Measurements from ENCODE around the gene EIF1AD.

EIF1AD gene

DNA sequence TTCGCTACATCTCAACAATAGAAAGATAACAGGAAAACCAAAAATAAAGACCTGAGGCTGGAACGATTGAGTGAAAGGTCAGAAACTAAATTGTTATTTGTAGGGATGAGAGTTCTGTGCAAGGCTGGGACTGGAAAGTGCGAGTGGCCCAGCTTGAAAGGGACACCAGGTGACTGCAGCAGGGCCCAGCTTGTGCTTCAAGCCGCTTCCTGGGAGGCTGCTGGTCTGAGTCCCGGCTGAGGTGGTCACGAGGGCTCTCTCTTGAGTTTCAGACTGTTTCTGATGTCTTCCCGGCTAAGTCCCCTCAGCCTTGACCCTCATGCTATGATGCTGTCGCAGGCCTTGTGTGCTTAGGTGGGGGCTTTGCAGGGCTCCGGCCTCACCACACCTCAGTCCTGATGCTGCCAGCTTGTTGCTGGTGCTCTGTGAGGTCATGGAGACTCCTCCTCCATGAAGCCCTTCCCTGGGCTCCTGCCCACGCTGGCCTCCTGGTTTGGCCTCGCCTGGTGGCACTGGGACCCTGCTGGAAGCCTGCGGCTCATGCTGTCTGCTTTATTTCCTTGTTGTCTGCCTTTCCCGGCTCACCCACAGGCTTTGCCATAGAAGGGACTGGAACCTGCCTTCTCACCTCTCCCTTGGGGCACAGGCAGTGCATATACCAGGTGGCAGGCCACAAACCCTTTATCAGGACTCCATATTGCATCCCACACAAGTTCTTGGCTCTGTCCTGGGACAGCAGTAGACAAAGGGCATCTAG is 4.4 kb upstream of the EIF1AD start:
- Histone ChIP-seq H4K20me1 (peaks cover 11% of the 10 kb centered on the region), H3K4me2 (peak overlapping the region; percentile 61; the same call in 1 of the 2 replicates), H3K9me3 (no peaks in the 10 kb centered on the region), H3K27ac (peak overlapping the region; percentile 46; the same call in 1 of the 2 replicates), H3K36me3 (peaks cover 33% of the 10 kb centered on the region), H3K4me3 (no peak overlapping the region), H3K9ac (0 out of 2 replicates have a peak overlapping the region, but pooled peaks have one; percentile 36), H3K27me3 (peaks cover 7% of the 10 kb centered on the region), H3K4me1 (peaks cover 45% of the 10 kb centered on the region)
- TF ChIP-seq Cebpa-rat (IDR thresholded peaks at IDR 0.05), result no peak

DNA sequence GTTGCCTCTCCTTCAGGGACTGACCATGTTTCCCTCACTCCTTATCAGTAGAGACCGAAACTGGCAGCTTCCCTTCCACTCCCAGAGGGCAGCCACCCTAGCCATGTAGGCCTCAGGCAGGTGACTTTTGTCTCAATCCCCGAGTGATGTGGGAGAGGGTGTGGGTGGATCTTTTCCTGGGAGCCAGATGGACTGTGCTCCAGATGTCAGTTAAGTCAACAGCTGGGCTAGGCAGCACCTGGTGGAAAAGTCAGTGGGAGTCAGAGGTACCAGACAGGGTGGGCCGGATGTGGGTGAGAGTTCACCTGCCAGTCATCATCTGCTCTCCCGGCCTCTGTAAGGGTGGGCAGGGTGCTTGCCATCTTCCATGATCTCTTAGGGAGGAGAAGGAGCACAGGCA is 2.2 kb upstream of the EIF1AD start:
- Histone ChIP-seq H4K20me1 (peaks cover 24% of the 10 kb centered on the region), H3K36me3 (peaks cover 46% of the 10 kb centered on the region), H3K27me3 (no peaks in the 10 kb centered on the region), H3K27ac (no peak overlapping the region), H3K9ac (no peak overlapping the region), H3K9me3 (no peaks in the 10 kb centered on the region), H3K4me2 (no peak overlapping the region), H3K4me3 (no peak overlapping the region), H3K4me1 (peaks cover 59% of the 10 kb centered on the region)
- no peak for TF ChIP-seq Cebpa-rat (IDR thresholded peaks at IDR 0.05)

DNA sequence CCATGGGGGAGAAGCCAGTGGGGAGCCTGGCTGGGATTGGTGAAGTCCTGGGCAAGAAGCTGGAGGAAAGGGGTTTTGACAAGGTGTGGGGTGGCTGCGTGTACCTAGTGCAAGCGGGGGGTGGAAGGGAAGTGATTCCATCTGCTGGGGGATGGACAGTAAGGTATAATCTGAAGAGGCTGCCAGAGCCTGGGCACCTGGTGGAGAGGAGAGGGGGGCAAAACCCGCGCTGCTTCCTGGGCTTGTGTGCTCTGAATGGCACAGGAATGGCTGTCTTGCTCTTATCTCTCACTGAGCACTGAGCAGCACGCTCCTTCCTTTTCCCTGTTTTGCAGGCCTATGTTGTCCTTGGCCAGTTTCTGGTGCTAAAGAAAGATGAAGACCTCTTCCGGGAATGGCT is 1.3 kb upstream of the EIF1AD start:
- no peak for TF ChIP-seq Cebpa-rat (IDR thresholded peaks at IDR 0.05)
- H3K27ac ChIP-seq, result peak overlapping the region; percentile 91
- peaks cover 33% of the 10 kb centered on the region for H4K20me1 ChIP-seq
- H3K4me1 ChIP-seq, result peaks cover 50% of the 10 kb centered on the region
- no peaks in the 10 kb centered on the region for H3K9me3 ChIP-seq
- H3K36me3 ChIP-seq, result peaks cover 55% of the 10 kb centered on the region
- H3K4me3 ChIP-seq, result peak overlapping the region; percentile 78
- no peaks in the 10 kb centered on the region for H3K27me3 ChIP-seq
- peak overlapping the region; percentile 86 for H3K4me2 ChIP-seq
- H3K9ac ChIP-seq, result peak overlapping the region; percentile 84

DNA sequence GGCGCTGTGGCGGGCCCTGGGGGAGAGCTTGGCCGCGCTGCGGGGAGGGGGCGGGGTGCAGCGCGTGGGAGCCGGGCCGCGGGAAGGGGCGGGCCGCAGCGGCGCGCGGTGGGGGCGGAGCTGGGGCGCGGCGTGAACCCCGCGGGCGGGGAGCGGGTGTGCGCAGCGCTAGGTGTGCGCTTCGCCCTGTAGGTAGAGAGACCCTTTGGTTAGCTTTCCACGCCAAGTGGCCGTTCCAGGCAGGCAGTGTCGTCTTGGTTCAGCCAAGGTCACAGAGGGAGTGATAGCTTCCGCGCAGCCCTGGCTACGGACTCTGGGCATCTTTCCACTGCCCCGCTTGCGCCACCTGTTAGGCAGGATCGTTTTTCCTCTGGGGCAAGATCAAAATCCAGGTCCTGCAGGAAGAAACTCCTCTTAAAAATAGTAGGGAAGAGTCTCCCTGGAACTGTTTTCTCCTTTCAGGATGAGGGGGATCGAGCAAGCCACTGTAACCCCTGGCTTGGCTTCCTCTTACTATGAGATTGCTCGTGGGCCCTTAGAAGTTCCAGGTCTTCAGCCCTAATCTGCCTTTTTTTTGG is 780 bp upstream of the EIF1AD start:
- H3K9me3 ChIP-seq, result no peaks in the 10 kb centered on the region
- peak overlapping the region; percentile 84 for H3K9ac ChIP-seq
- no peak for TF ChIP-seq Cebpa-rat (IDR thresholded peaks at IDR 0.05)
- no peaks in the 10 kb centered on the region for H3K27me3 ChIP-seq
- H3K4me3 ChIP-seq, result peak overlapping the region; percentile 78
- H4K20me1 ChIP-seq, result peaks cover 33% of the 10 kb centered on the region
- peaks cover 44% of the 10 kb centered on the region for H3K4me1 ChIP-seq
- H3K27ac ChIP-seq, result peak overlapping the region; percentile 91
- peak overlapping the region; percentile 86 for H3K4me2 ChIP-seq
- H3K36me3 ChIP-seq, result peaks cover 61% of the 10 kb centered on the region

DNA sequence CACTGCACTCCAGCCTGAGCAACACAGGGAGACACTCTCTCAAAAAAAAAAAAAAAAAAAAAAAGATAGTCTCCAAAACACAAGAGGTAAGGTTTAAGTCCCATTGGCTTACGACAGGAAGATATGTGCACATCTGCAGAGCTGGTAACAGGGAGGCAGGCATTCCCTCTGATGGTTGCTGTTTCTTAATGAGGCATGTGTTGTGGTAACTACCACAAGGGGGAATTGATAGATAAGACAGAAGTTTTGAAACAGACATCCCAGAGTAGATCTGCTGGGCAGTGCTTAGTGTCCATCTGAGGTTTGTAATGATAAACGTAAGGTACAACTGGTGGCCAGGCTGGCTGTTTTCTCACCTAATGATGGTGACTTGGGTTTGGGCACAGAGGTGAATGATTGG is 4.7 kb downstream of the EIF1AD start:
- Histone ChIP-seq H3K36me3 (peaks cover 55% of the 10 kb centered on the region), H3K4me1 (peaks cover 23% of the 10 kb centered on the region), H3K9ac (no peak overlapping the region), H3K27me3 (no peaks in the 10 kb centered on the region), H3K9me3 (no peaks in the 10 kb centered on the region), H4K20me1 (peaks cover 33% of the 10 kb centered on the region), H3K4me3 (no peak overlapping the region), H3K27ac (no peak overlapping the region), H3K4me2 (no peak overlapping the region)
- no peak for TF ChIP-seq Cebpa-rat (IDR thresholded peaks at IDR 0.05)

DNA sequence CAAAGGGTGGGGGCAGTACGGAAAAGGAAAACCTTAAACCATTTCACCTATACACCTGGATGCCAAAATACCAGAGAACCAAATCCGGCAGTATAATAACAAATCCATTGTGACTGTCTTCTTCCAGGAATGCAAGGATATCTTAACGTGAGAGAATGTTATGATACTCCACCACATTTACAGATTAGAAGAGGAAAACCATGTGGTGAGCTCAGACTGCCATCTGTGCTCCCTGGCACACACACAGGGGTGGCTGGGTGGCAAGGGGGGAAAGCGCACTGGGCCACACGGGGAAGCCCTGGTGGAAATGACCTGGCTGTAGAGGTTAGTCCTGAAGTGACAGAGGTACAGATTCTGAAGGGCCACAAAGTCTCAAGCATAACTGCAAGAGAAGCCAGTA is 9.9 kb downstream of the EIF1AD start:
- H3K9ac ChIP-seq, result no peak overlapping the region
- no peak overlapping the region for H3K27ac ChIP-seq
- H4K20me1 ChIP-seq, result peaks cover 4% of the 10 kb centered on the region; the same call in 1 of the 2 replicates
- peaks cover 20% of the 10 kb centered on the region for H3K4me1 ChIP-seq
- no peaks in the 10 kb centered on the region for H3K27me3 ChIP-seq
- no peak overlapping the region for H3K4me3 ChIP-seq
- no peaks in the 10 kb centered on the region for H3K9me3 ChIP-seq
- H3K4me2 ChIP-seq, result no peak overlapping the region
- TF ChIP-seq Cebpa-rat (IDR thresholded peaks at IDR 0.05), result no peak
- H3K36me3 ChIP-seq, result peaks cover 36% of the 10 kb centered on the region

DNA sequence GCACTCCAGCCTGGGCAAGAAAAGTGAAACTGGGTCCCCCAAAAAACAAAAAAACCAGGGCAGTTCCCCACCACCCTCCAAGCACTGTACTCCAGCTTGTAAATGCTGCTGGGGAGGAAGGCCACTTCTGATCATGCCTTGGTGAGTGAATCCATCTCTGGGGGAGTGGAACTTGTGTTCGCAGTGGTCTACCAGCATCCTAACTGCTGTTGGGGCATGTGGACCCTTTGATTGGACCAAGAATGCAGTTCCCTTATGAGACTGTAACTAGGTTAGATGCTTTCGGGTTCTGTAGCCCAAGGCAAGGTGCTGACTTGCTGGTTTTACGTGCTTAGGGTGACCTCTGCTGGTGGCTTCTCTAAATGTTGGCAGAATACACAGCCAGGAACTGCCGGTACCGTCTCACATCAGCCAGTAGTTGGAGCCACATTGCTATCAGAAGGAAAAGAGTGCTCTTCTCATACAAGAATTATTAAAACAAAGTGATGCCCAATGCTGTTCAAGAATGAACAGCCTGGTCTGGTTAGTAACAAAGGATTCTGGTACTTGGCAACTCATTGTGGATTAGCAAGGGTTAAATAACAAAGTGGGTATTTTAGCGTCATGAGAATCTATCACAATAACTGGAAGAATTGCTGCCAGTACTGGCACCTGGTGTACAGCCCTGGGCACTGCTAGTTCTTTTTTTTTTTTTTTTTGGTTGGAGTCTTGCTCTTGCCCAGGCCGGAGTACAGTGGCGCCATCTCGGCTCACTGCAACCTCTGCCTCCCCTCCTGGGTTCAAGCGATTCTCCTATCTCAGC is 13.0 kb downstream of the EIF1AD start:
- Histone ChIP-seq H3K27me3 (no peaks in the 10 kb centered on the region), H3K4me1 (peaks cover 20% of the 10 kb centered on the region), H4K20me1 (no peaks in the 10 kb centered on the region), H3K4me3 (no peak overlapping the region), H3K9me3 (no peaks in the 10 kb centered on the region), H3K36me3 (peaks cover 15% of the 10 kb centered on the region; the same call in 1 of the 2 replicates), H3K9ac (no peak overlapping the region), H3K27ac (no peak overlapping the region), H3K4me2 (peak overlapping the region; percentile 34)
- TF ChIP-seq Cebpa-rat (IDR thresholded peaks at IDR 0.05), result no peak

DNA sequence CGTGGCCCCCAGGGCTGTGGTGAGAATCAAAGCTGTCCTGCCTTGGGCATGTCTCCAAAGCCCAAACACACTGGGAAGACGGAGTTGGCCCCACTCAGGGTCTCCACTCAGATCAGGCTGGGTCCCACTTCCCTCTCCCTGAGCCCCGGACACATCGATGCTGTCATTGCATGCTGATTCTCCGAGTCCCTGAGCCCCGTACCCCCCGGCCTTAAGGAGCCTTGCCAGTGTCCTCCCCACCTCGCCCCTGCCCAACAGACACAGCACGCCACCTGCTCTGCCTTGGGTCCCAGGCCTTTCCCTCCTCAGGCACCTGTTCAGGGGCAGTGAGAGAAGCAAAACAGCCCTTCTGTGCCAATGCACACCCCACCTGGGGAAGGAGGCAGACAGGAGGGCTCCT is 14.6 kb downstream of the EIF1AD start:
- H3K27me3 ChIP-seq, result no peaks in the 10 kb centered on the region
- no peaks in the 10 kb centered on the region for H4K20me1 ChIP-seq
- peaks cover 22% of the 10 kb centered on the region for H3K36me3 ChIP-seq
- no peaks in the 10 kb centered on the region for H3K9me3 ChIP-seq
- H3K4me2 ChIP-seq, result no peak overlapping the region
- TF ChIP-seq Cebpa-rat (IDR thresholded peaks at IDR 0.05), result no peak
- peaks cover 15% of the 10 kb centered on the region for H3K4me1 ChIP-seq
- peak overlapping the region; percentile 22; the same call in 1 of the 2 replicates for H3K27ac ChIP-seq
- 0 out of 2 replicates have a peak overlapping the region, but pooled peaks have one; percentile 15 for H3K9ac ChIP-seq
- H3K4me3 ChIP-seq, result no peak overlapping the region

DNA sequence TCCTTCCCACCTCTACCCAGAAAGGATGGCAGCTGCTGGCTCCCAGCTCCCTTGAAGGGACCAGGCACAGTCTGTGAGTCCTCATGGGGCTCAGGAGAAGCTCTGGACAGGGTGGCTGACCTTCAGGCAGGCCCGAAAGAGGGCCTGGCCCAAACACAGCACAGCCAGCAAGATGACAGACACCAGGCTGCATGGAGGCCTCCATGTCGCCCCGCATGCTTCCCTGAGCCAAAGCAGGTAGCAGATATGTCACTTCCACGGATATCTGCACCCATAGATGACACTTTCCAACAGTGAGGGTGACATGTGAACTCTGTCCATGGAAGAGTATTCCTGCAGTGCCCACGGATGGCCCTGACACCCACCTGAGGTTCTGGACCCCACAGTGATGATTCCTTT is 18.4 kb downstream of the EIF1AD start:
- Histone ChIP-seq H3K4me3 (no peak overlapping the region), H3K4me1 (peaks cover 13% of the 10 kb centered on the region), H3K27ac (no peak overlapping the region), H3K9ac (no peak overlapping the region), H3K36me3 (peaks cover 26% of the 10 kb centered on the region), H3K27me3 (no peaks in the 10 kb centered on the region), H3K9me3 (no peaks in the 10 kb centered on the region), H4K20me1 (no peaks in the 10 kb centered on the region), H3K4me2 (no peak overlapping the region)
- no peak for TF ChIP-seq Cebpa-rat (IDR thresholded peaks at IDR 0.05)

Measured in BLaER1 (cell line).